ENCODE results near the gene C20orf204.
"Not testable (repeated sequence)": the region's sequence is repeated elsewhere in the genome, so short reads cannot be mapped to it uniquely, and the experiment has no call there.

The C20orf204 gene

DNA sequence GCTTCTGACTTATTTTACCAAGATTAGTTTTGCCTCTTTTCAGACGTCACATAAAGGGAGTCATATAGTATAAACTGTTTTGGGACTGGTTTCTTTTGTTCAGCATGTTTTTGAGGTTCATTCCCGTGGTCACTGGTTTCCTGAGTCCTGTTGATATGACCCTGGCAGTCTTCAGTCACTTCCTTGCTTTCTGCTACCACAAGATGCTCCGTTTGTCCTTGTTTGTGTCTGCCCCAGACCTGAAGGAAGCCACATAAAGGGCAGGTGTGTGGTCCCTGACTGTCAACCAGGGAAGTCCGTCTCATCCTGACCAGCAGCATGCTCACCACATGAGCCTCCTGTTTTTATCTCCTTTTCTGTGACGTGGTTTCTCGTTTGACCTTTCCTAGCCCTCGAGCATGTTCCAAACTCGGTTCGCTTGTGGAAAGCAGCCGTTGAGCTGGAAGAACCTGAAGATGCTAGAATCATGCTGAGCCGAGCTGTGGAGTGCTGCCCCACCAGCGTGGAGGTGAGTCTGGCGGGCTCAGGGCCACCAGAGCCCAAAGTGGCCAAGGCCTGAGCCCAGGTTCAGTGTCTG is 26.1 kb upstream of the C20orf204 start:
- H3K4me3 ChIP-seq (ENCODE audit: low read depth, low read length) = no peak overlapping the region
- DNase-seq (ENCODE audit: low read depth) = no peak
- TF ChIP-seq, protein P1, sequence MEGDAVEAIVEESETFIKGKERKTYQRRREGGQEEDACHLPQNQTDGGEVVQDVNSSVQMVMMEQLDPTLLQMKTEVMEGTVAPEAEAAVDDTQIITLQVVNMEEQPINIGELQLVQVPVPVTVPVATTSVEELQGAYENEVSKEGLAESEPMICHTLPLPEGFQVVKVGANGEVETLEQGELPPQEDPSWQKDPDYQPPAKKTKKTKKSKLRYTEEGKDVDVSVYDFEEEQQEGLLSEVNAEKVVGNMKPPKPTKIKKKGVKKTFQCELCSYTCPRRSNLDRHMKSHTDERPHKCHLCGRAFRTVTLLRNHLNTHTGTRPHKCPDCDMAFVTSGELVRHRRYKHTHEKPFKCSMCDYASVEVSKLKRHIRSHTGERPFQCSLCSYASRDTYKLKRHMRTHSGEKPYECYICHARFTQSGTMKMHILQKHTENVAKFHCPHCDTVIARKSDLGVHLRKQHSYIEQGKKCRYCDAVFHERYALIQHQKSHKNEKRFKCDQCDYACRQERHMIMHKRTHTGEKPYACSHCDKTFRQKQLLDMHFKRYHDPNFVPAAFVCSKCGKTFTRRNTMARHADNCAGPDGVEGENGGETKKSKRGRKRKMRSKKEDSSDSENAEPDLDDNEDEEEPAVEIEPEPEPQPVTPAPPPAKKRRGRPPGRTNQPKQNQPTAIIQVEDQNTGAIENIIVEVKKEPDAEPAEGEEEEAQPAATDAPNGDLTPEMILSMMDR (conservative IDR thresholded peaks at IDR 0.05; ENCODE audit: low read depth, low read length) = no peak

DNA sequence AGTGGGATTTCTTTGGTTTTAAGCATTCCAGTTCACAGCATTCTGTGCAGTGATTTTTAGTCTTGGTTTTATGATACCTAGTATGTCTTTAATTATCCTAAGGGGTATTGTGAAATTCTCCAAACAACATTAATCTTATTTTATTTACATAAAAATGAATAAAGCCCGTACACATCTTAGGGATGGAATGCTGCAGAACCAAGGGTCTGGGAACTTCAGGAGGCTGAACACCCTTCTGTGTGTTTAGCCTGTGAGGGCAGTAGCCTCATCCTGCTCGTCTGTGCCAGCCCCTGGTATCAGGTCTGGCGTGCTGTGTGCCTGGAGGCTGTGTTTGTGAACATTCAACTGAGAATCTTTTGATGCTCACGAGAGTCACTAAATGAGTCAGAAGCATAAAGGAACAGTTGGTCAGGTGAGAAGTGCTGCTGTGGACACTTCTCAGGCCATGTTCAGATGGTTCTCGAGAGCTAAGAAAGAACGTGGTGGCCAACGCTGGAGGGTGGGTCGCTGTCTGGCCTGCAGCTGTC is 25.2 kb upstream of the C20orf204 start:
- no peak overlapping the region for H3K4me3 ChIP-seq (ENCODE audit: low read depth, low read length)
- DNase-seq (ENCODE audit: low read depth) = no peak
- TF ChIP-seq, protein P1 (conservative IDR thresholded peaks at IDR 0.05; ENCODE audit: low read depth, low read length) = no peak

DNA sequence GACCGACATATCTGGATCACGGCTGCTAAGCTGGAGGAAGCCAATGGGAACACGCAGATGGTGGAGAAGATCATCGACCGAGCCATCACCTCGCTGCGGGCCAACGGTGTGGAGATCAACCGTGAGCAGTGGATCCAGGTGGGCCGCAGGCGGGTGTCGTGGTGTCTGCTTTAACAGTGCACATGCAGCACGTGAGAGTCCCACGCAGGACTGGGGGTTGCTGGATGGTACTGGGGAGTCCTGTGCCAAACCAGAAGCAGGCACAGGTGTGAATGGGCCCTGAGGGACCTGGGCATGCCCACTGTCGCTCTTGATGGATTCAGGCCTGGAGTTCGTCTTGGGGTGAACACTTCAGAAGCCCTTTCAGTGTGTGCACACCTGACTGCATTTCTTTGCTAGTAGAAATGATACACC is 24.6 kb upstream of the C20orf204 start:
- H3K4me3 ChIP-seq (ENCODE audit: low read depth, low read length) = no peak overlapping the region
- no peak for DNase-seq (ENCODE audit: low read depth)

DNA sequence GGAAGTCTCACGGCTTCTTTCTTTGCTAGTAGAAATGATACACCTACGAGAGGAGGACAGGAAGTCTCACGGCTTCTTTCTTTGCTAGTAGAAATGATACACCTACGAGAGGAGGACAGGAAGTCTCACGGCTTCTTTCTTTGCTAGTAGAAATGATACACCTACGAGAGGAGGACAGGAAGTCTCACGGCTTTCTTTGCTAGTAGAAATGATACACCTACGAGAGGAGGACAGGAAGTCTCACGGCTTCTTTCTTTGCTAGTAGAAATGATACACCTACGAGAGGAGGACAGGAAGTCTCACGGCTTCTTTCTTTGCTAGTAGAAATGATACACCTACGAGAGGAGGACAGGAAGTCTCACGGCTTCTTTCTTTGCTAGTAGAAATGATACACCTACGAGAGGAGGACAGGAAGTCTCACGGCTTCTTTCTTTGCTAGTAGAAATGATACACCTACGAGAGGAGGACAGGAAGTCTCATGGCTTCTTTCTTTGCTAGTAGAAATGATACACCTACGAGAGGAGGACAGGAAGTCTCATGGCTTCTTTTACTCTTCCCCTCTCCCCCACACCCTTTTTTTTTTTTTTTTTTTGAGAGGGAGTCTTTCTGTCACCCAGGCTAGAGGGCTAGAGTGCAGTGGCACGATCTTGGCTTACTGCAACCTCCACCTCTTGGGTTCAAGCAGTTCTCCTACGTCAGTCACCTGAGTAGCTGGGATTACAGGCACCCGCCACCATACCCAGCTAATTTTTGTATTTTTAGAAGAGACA is 23.4 kb upstream of the C20orf204 start:
- not testable (repeated sequence) for DNase-seq (ENCODE audit: low read depth); H3K4me3 ChIP-seq (ENCODE audit: low read depth, low read length)

More for the DNA sequence above, 24.6 kb upstream of the C20orf204 start:
- TF ChIP-seq, protein P1 (conservative IDR thresholded peaks at IDR 0.05; ENCODE audit: low read depth, low read length) = no peak

DNA sequence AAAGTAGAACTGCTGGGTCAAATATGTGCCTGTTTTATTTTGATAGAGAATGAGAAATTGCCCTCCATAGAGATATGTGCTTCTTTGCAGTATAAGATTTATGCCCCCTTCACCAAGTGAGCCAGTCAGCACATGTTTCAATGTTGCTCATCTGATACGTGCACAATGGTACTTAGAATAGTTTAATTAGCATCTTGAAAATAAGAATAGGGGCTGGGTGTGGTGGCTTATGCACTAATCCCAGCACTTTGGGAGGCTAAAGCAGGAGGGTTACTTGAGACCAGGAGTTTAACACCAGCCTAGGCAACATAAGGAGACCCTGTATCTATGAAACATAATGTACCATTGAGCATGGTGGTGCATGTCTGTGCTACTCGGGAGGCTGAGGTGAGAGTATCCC is 20.3 kb upstream of the C20orf204 start:
- no peak overlapping the region for H3K4me3 ChIP-seq (ENCODE audit: low read depth, low read length)
- DNase-seq (ENCODE audit: low read depth) = no peak
- TF ChIP-seq, protein P1 (conservative IDR thresholded peaks at IDR 0.05; ENCODE audit: low read depth, low read length) = no peak

DNA sequence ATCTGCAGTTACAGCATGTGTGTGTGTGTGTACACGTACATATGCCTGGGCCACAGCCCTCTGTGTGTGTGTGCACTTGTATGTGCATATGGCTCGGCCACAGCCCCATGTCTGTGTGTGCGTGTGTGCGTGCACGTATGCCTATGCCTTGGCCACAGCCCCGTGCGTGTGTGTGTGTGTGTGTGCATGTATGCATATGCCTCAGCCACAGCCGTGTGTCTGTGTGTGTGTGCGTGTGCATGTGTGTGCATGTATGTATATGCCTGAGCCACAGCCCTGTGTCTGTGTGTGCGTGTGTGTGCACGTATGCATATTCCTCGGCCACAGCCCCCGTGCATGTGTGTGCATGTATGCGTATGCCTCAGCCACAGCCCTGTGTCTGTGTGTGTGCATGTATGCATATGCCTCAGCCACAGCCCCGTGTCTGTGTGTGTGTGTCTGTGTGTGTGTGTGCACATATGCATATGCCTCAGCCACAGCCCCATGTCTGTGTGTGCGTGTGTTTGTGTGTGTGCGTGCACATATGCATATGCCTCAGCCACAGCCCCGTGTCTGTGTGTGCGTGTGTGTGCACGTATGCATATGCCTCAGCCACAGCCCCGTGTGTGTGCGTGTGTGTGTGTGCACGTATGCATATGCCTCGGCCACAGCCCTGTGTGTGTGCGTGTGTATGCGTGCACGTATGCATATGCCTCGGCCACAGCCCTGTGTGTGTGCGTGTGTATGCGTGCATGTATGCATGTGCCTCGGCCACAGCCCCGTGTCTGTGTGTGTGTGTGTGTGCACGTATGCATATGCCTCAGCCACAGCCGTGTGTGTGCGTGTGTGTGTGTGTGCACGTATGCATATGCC is 14.6 kb upstream of the C20orf204 start:
- H3K4me3 ChIP-seq (ENCODE audit: low read depth, low read length) = no peak overlapping the region
- TF ChIP-seq, protein P1 (conservative IDR thresholded peaks at IDR 0.05; ENCODE audit: low read depth, low read length) = no peak
- DNase-seq (ENCODE audit: low read depth) = no peak
